Inferior parietal cortex (tissue), 1 donor: ENCODE data around the gene FAM50B.

Experiments used
- DNase-seq: peaks from one replicate; pipeline ENCODE4 v3.0.0-alpha.2; 2016; ENCODE audit errors: extremely low spot score

Gene FAM50B

GRCh38 chr6:3872370-3872854, 23.2 kb downstream of the FAM50B start:
- no peak for DNase-seq

GRCh38 chr6:3873051-3873450, 23.9 kb downstream of the FAM50B start:
- DNase-seq = no peak

GRCh38 chr6:3874069-3874468, 24.9 kb downstream of the FAM50B start:
- DNase-seq = no peak

DNA sequence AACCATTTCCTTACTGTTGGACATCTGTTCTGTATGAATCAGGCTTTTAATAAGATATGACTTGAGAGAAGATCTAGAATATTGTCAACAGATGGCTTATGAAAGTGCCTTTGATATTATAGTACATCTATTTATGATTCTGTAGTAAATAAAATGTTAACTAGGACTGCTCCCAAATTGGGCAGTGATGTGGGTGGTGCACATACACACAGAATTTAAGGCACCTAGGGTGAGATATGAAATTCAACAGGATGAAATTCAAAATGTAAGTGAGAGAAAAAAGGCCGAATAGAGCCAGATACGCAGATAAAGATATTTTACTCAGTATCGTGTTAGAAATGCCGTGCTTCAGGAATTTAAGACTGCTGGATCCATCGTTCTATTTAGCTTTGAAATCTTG, 26.3 kb downstream of the FAM50B start:
- DNase-seq = peak; percentile 9

- no peak for DNase-seq
These were observed 26.9 kb downstream of the FAM50B start for GRCh38 chr6:3876101-3876500.

- no peak for DNase-seq
These were observed 27.7 kb downstream of the FAM50B start for GRCh38 chr6:3876866-3877265.

- no peak for DNase-seq
These were observed 29.0 kb downstream of the FAM50B start for GRCh38 chr6:3878048-3878666.

GRCh38 chr6:3879194-3879952, 30.2 kb downstream of the FAM50B start:
- DNase-seq = no peak

GRCh38 chr6:3881711-3882421, 32.7 kb downstream of the FAM50B start:
- no peak for DNase-seq

- no peak for DNase-seq
These were observed 33.3 kb downstream of the FAM50B start for GRCh38 chr6:3882431-3882830.

DNA sequence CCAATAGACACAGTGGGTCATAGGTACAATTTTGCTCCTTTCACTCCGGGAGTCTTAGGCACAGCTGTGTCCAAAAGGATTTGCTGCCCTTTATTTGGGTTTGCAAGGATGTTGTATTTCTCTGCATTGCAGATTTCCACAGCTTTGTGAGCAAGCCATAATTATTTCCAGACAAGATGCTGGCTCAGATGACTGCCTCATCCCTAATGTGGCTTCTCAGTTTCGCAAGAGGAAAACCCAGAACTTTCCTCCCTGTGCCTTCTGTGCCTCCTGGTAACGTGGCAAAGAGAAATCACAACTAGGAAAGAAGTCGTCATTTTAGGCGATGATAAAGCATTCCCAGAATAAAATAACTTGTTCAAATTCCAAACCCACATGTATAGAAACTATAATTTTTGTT, 33.7 kb downstream of the FAM50B start:
- DNase-seq = peak; percentile 42

- no peak for DNase-seq
These were observed 35.0 kb downstream of the FAM50B start for GRCh38 chr6:3884007-3884745.

- no peak for DNase-seq
These were observed 36.3 kb downstream of the FAM50B start for GRCh38 chr6:3885262-3886036.

GRCh38 chr6:3887150-3887700, 38.1 kb downstream of the FAM50B start:
- peak; percentile 40 for DNase-seq

- no peak for DNase-seq
These were observed 39.2 kb downstream of the FAM50B start for GRCh38 chr6:3888153-3888957.

GRCh38 chr6:3890047-3890446, 40.9 kb downstream of the FAM50B start:
- DNase-seq = no peak

- no peak for DNase-seq
These were observed 42.7 kb downstream of the FAM50B start for GRCh38 chr6:3891883-3892282.

DNA sequence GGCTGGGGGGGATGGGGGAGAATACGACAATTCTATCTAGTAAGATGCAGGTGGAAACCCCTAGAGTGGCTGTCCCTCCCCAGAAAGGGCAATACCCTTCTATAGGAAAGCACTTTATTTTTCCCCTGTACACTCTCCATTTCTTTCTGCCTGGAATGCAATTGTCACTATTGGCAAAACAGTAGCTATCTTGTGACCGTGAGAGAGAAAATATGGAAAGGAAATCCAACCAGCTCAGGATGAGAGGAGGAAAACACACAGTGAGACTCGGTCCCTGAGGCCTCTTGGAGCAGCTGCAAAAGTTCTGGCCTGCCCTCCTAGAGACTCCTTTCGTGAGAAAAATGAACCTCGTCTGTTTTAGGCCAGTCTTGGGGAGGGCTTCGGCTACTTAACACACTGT, 43.4 kb downstream of the FAM50B start:
- no peak for DNase-seq

- DNase-seq = no peak
These were observed 44.3 kb downstream of the FAM50B start for GRCh38 chr6:3893487-3893886.

- no peak for DNase-seq
These were observed 44.7 kb downstream of the FAM50B start for GRCh38 chr6:3893917-3894316.
